Chondrocyte (in vitro differentiated cells): ENCODE data around the gene IFFO2. TPM values are rescaled to one million over a fixed set of nuclear protein-coding genes. Genes with fewer than 3 reads are reported as not detected.

ENCODE experiments used
- DNase-seq: peaks from one replicate; pipeline ENCODE4 v3.0.0; 2021; ENCODE audit warnings: mixed read lengths, low spot score
- H3K27ac Mint-ChIP-seq: one replicate; pipeline ENCODE4 v1.8.0; 2021; ENCODE audit warnings: mild to moderate bottlenecking, moderate library complexity, mixed read lengths; ENCODE audit not compliant: unreplicated experiment
- H3K27me3 Mint-ChIP-seq: 2 replicates; pipeline ENCODE4 v1.8.0; 2021; ENCODE audit warnings: low read depth, mixed read lengths
- H3K36me3 Mint-ChIP-seq: 2 replicates; pipeline ENCODE4 v1.8.0; 2021; ENCODE audit warnings: low read depth, mixed read lengths
- H3K4me1 Mint-ChIP-seq: 2 replicates; pipeline ENCODE4 v1.8.0; 2021; ENCODE audit warnings: low read depth, mild to moderate bottlenecking, mixed read lengths
- H3K4me3 Mint-ChIP-seq: one replicate; pipeline ENCODE4 v1.8.0; 2021; ENCODE audit warnings: mild to moderate bottlenecking, moderate library complexity, mixed read lengths; ENCODE audit not compliant: unreplicated experiment
- H3K9me3 Mint-ChIP-seq: 2 replicates; pipeline ENCODE4 v1.8.0; 2021; ENCODE audit warnings: low read depth, mixed read lengths
- total RNA-seq: library from RNA; stranded (reverse); gene quantifications from 3 replicates; pipeline ENCODE4 v1.2.1, GENCODE V29; 2021
- TF ChIP-seq, protein P1 (sequence below): fragments of 200-600 bp; sonication (generic); IDR thresholded peaks from 2 replicates; pipeline ENCODE4 v1.5.0; 2021; ENCODE audit warnings: antibody characterized with exemption, mild to moderate bottlenecking, moderate library complexity

The IFFO2 gene
- total RNA-seq, 1 donor from 2014 or later = 18.9 TPM

DNA sequence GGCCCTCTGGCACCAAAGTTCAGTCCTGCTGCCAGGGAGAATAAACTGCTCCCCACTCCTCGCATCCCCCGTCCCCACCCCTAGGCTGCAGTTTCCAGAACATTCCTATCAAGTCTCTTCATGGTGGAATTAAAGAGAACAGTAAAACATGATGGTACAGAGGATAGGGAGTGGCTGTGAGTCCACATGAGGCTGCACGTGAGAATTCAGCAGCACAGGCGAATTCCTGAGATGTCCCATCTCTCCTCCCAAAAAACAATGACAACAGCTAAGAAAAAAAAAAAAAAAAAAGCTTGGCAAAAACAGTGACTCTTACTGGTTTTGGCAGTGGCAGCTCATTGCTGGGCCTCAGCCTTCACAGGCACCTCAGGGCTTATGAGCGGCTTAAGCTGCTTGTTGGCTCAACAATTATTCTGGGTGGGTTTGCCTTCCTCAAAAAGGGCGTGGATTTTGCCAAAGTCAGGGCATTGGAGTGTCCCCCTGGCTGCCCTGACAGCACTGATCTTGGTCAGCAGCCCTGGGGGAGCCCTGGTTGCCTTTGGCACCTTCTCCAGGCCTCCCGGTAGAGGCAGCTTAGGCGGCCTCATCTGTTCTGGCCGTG, 5.7 kb upstream of the IFFO2 start:
- Mint-ChIP-seq H3K27ac (no peak overlapping the region), H3K4me1 (peaks cover 28% of the 10 kb centered on the region), H3K4me3 (no peak overlapping the region), H3K36me3 (no peaks in the 10 kb centered on the region), H3K9me3 (no peaks in the 10 kb centered on the region), H3K27me3 (peaks cover 3% of the 10 kb centered on the region)
- TF ChIP-seq, protein P1, sequence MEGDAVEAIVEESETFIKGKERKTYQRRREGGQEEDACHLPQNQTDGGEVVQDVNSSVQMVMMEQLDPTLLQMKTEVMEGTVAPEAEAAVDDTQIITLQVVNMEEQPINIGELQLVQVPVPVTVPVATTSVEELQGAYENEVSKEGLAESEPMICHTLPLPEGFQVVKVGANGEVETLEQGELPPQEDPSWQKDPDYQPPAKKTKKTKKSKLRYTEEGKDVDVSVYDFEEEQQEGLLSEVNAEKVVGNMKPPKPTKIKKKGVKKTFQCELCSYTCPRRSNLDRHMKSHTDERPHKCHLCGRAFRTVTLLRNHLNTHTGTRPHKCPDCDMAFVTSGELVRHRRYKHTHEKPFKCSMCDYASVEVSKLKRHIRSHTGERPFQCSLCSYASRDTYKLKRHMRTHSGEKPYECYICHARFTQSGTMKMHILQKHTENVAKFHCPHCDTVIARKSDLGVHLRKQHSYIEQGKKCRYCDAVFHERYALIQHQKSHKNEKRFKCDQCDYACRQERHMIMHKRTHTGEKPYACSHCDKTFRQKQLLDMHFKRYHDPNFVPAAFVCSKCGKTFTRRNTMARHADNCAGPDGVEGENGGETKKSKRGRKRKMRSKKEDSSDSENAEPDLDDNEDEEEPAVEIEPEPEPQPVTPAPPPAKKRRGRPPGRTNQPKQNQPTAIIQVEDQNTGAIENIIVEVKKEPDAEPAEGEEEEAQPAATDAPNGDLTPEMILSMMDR = no peak
- DNase-seq = no peak

DNA sequence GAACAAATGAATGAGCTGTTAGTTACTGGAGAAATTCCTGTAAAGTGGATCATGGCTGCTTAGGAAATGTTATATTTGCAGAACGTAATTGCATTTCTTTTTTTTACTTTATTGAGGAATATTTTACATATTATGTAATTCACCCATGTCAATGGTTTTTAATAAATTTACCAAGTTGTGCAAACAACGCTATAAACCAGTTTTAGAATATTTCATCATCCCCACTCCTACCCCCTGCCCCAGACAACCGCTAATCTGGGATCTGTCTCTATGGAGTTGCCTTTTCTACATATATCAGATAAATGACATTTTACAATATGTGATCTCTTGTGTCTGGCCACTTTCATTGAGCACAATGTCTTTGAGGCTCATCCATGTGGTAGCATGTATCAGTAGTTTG, 4.3 kb upstream of the IFFO2 start:
- H3K36me3 Mint-ChIP-seq = no peaks in the 10 kb centered on the region
- no peaks in the 10 kb centered on the region for H3K9me3 Mint-ChIP-seq
- no peak for DNase-seq
- no peak overlapping the region for H3K4me3 Mint-ChIP-seq
- no peak overlapping the region for H3K27ac Mint-ChIP-seq
- TF ChIP-seq, protein P1 = no peak
- peaks cover 24% of the 10 kb centered on the region for H3K4me1 Mint-ChIP-seq
- H3K27me3 Mint-ChIP-seq = peaks cover 3% of the 10 kb centered on the region

DNA sequence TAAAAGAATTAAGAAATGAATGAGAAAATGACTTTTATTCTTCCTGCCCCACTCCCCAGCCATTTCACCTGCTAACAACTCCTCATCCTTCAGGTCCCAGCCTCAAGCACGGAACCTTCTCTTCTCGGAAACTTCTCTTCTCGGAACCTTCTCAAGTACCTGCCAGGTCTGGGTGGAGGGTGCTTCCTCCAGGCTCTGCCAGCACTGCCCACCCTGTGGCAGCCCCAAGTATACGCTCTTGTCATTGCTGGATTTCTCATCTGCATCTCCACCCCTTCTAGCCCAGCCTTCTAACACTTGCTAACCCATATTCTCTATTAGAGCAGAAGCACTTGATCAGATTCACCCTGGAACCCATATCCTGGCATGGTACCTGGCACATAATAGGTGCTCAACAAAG, 3.9 kb upstream of the IFFO2 start:
- TF ChIP-seq, protein P1 = no peak
- Mint-ChIP-seq H3K9me3 (no peaks in the 10 kb centered on the region), H3K4me1 (peaks cover 20% of the 10 kb centered on the region), H3K27me3 (peaks cover 3% of the 10 kb centered on the region), H3K27ac (no peak overlapping the region), H3K36me3 (no peaks in the 10 kb centered on the region), H3K4me3 (no peak overlapping the region)
- DNase-seq = peak; percentile 21

DNA sequence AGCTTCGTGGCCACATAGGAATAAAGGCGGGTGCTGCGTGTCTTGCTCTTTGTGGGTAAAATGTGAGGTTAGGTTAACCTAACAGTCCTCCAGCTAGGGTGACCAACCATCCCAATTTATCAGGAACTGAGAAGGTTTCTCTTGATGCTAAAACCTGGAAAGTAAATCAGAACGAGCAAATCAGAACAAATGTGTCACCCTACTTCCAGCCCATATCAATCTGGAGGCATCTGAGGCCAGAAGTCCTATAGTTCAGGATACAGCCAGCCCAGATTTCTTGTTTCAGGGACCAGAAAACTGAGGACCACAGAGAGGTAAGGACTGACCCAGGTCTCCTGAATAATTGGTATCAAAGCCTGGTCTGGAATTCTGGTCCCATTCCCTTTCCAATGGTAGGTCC, 3.1 kb upstream of the IFFO2 start:
- peaks cover 3% of the 10 kb centered on the region for H3K27me3 Mint-ChIP-seq
- no peak for DNase-seq
- no peak overlapping the region for H3K4me3 Mint-ChIP-seq
- H3K36me3 Mint-ChIP-seq = no peaks in the 10 kb centered on the region
- no peaks in the 10 kb centered on the region for H3K9me3 Mint-ChIP-seq
- no peak overlapping the region for H3K27ac Mint-ChIP-seq
- H3K4me1 Mint-ChIP-seq = peaks cover 22% of the 10 kb centered on the region
- TF ChIP-seq, protein P1 = no peak

DNA sequence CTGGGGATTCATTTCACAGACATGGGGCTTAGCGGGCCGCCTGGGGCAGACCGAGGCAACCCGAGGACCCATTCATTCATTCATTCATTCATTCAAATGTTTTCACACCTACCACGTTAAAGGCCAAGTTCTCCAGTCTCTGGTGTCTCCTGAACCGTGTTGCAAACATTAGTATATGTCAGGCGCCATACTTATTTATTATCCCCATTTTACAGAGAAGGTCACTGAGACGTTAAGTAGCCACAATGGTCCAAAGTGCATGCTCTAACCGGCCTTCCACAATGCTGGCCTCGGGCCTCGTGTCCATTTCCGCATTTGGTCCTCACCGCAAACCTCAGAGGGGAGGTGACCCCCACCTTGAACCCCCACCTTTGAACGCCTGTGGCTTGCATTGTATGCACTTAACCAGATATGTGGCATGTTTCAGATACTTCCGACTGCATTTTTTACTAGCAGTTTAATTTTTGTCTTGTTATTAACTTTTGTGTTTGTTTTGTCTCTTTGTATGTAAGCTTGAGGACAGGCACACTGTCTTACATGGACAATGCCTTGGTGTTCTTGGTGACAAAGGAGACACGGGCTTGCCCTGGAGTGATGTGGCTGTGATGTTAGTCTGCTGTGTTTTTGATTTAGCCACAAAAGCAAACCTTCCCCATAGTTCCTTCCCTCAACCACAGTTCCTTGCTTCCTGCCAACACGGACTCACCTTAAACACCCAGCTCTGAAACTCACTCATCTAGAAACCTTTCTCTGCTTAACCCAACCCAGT, 1.2 kb upstream of the IFFO2 start:
- Mint-ChIP-seq H3K4me1 (peaks cover 41% of the 10 kb centered on the region), H3K27ac (no peak overlapping the region), H3K4me3 (peak overlapping the region; percentile 81), H3K27me3 (peaks cover 3% of the 10 kb centered on the region), H3K9me3 (no peaks in the 10 kb centered on the region), H3K36me3 (no peaks in the 10 kb centered on the region)
- peak; percentile 25 for DNase-seq
- TF ChIP-seq, protein P1 = no peak
